GM23248 (cell line): Measurements from ENCODE around the gene SMIM35.

Experiments
- EZH2 ChIP-seq: fragments of 200-600 bp; sonication (generic); IDR thresholded peaks from 2 replicates; pipeline ENCODE4 v1.6.1; 2018; ENCODE audit warnings: antibody characterized with exemption, mild to moderate bottlenecking; ENCODE audit not compliant: insufficient read depth, poor library complexity, severe bottlenecking
- EZH2phosphoT487 ChIP-seq: fragments of 200-600 bp; sonication (generic); IDR thresholded peaks from 2 replicates; pipeline ENCODE4 v1.6.1; 2018; ENCODE audit warnings: antibody characterized with exemption, moderate library complexity, mild to moderate bottlenecking, low read depth; ENCODE audit not compliant: insufficient read depth

GRCh38 chr11:118014022-118014421, 72.7 kb downstream of the SMIM35 start:
- TF ChIP-seq EZH2 (no peak), EZH2phosphoT487 (no peak)
